HK-2 (cell line): ENCODE data around the gene DNAJC16.
"Not testable (repeated sequence)": the region's sequence is repeated elsewhere in the genome, so short reads cannot be mapped to it uniquely, and the experiment has no call there.

ENCODE experiments used
- DNase-seq: peaks from one replicate; pipeline ENCODE4 v3.0.0-alpha.2; 2018; ENCODE audit not compliant: unreplicated experiment

The DNAJC16 gene

GRCh38 chr1:15526490-15527339 is at the start of gene DNAJC16:
TSS of gene DNAJC16 (plus strand) at chr1:15526848. CDS start at chr1:15529106, 2,258 bp downstream.
- peak; percentile 99 for DNase-seq

GRCh38 chr1:15476927-15477326 is 49.7 kb upstream of the DNAJC16 start:
- DNase-seq, result no peak

- no peak for DNase-seq
Measured at GRCh38 chr1:15477646-15478212, 48.9 kb upstream of the DNAJC16 start.

- DNase-seq, result no peak
Measured at GRCh38 chr1:15479654-15480347, 46.8 kb upstream of the DNAJC16 start.

- not testable (repeated sequence) for DNase-seq
Measured at GRCh38 chr1:15482455-15482854, 44.2 kb upstream of the DNAJC16 start.

GRCh38 chr1:15482983-15483543 is 43.6 kb upstream of the DNAJC16 start:
- DNase-seq, result not testable (repeated sequence)

- DNase-seq, result no peak
Measured at GRCh38 chr1:15483971-15484370, 42.7 kb upstream of the DNAJC16 start.

GRCh38 chr1:15484443-15484842 is 42.2 kb upstream of the DNAJC16 start:
- DNase-seq, result not testable (repeated sequence)

- DNase-seq, result no peak
Measured at GRCh38 chr1:15485636-15486035, 41.0 kb upstream of the DNAJC16 start.

GRCh38 chr1:15486844-15487610 is 39.6 kb upstream of the DNAJC16 start:
- DNase-seq, result not testable (repeated sequence)

- DNase-seq, result no peak
Measured at GRCh38 chr1:15488371-15488770, 38.3 kb upstream of the DNAJC16 start.

- DNase-seq, result no peak
Measured at GRCh38 chr1:15489052-15489736, 37.5 kb upstream of the DNAJC16 start.

- DNase-seq, result peak; percentile 10
Measured at GRCh38 chr1:15491010-15491409, 35.6 kb upstream of the DNAJC16 start.

- DNase-seq, result no peak
Measured at GRCh38 chr1:15492596-15492995, 34.1 kb upstream of the DNAJC16 start.

- no peak for DNase-seq
Measured at GRCh38 chr1:15493869-15494390, 32.7 kb upstream of the DNAJC16 start.

GRCh38 chr1:15500184-15501178 is 26.2 kb upstream of the DNAJC16 start:
- DNase-seq, result no peak

- peak; percentile 44 for DNase-seq
Measured at GRCh38 chr1:15501208-15502032, 25.2 kb upstream of the DNAJC16 start.

- DNase-seq, result no peak
Measured at GRCh38 chr1:15504436-15504835, 22.2 kb upstream of the DNAJC16 start.

- no peak for DNase-seq
Measured at GRCh38 chr1:15506831-15507230, 19.8 kb upstream of the DNAJC16 start.
